ENCODE data around the gene MGAT4A.

The MGAT4A gene

DNA sequence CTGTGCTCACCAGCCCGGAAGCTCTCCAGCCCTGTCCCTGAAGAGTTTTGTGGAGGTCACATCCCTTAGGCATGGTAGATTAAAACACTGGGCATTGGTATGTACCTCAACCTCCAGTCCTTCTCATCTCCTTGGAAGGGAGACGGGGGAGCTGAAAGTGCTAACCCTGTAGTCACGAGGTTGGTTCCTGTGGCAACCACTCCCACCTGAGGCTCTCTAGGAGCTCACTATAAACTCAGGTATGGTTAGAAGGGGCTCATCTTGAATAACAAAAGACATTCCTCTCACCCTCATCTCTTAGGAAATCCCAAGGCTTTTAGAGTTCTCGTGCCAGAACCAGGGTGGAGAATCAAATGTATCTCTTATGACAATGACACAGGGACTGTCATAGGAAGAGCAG lies 43.0 kb upstream of the MGAT4A start:
- H3K36me3 ChIP-seq (ENCODE audit: insufficient read depth, low read length): no peaks in the 10 kb centered on the region
- TF ChIP-seq EZH2 (IDR thresholded peaks at IDR 0.05) (no peak), FOXP2 (optimal IDR thresholded peaks at IDR 0.05; ENCODE audit: control extremely low read depth, extremely low read length, insufficient read depth) (no peak), POLR2AphosphoS5 (IDR thresholded peaks at IDR 0.05; ENCODE audit: borderline replicate concordance, low read depth, low read length) (no peak)
- no peak overlapping the region for H3K9ac ChIP-seq (ENCODE audit: insufficient read length)
- H3K4me3 ChIP-seq: no peak overlapping the region
- no peak for DNase-seq (ENCODE audit: low read depth, low spot score)
- no peaks in the 10 kb centered on the region for H3K9me3 ChIP-seq (ENCODE audit: low read depth, low read length)
- H3K27ac ChIP-seq: no peak overlapping the region

DNA sequence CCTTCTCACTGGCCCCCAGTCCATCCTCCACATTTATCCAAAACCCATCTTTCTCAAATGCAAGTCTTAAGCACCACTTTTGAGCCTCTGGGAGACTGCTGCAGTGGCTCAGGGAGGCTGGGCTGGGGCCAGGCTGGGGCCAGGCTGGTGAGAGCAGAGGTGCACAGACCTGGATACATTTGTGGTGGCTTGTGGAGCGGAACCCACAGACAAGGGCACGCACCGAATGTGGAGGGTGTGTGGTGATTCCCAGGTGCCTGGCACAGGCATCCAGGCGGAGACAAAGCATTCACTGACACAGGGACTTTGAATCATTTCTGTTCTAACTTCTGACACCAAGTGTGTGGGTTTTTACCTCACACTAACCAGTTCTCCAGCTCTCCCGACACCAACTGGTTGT lies 42.2 kb upstream of the MGAT4A start:
- DNase-seq (ENCODE audit: low read depth, low spot score): no peak
- Histone ChIP-seq H3K9me3 (ENCODE audit: low read depth, low read length) (no peaks in the 10 kb centered on the region), H3K27ac (no peak overlapping the region), H3K4me3 (no peak overlapping the region), H3K9ac (ENCODE audit: insufficient read length) (no peak overlapping the region), H3K36me3 (ENCODE audit: insufficient read depth, low read length) (no peaks in the 10 kb centered on the region)
- no peak for TF ChIP-seq EZH2 (IDR thresholded peaks at IDR 0.05)
- TF ChIP-seq POLR2AphosphoS5 (IDR thresholded peaks at IDR 0.05; ENCODE audit: borderline replicate concordance, low read depth, low read length): no peak
- TF ChIP-seq FOXP2 (optimal IDR thresholded peaks at IDR 0.05; ENCODE audit: control extremely low read depth, extremely low read length, insufficient read depth): no peak

DNA sequence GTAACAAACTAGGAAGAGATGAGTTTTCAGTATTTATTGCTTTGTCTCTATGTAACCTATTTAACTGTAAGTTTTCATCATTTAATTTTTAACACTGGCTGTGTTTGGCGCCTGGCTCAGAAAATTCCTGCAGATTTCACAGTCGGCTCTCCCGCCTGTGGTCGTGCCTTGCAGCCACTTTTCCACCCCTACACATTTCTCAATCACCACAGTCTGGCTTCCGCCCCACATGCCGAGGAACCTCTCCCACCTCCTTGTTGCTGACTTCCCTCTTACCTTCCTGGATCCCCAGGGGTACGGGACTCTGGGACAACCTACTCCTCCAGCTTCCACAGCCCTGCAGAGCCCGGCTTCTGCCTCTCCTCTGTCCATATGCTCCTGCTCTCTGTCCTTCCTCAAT lies 41.6 kb upstream of the MGAT4A start:
- Histone ChIP-seq H3K36me3 (ENCODE audit: insufficient read depth, low read length) (no peaks in the 10 kb centered on the region), H3K27ac (no peak overlapping the region), H3K4me3 (no peak overlapping the region), H3K9me3 (ENCODE audit: low read depth, low read length) (no peaks in the 10 kb centered on the region), H3K9ac (ENCODE audit: insufficient read length) (no peak overlapping the region)
- TF ChIP-seq POLR2AphosphoS5 (IDR thresholded peaks at IDR 0.05; ENCODE audit: borderline replicate concordance, low read depth, low read length): no peak
- no peak for TF ChIP-seq FOXP2 (optimal IDR thresholded peaks at IDR 0.05; ENCODE audit: control extremely low read depth, extremely low read length, insufficient read depth)
- TF ChIP-seq EZH2 (IDR thresholded peaks at IDR 0.05): no peak
- DNase-seq (ENCODE audit: low read depth, low spot score): no peak

DNA sequence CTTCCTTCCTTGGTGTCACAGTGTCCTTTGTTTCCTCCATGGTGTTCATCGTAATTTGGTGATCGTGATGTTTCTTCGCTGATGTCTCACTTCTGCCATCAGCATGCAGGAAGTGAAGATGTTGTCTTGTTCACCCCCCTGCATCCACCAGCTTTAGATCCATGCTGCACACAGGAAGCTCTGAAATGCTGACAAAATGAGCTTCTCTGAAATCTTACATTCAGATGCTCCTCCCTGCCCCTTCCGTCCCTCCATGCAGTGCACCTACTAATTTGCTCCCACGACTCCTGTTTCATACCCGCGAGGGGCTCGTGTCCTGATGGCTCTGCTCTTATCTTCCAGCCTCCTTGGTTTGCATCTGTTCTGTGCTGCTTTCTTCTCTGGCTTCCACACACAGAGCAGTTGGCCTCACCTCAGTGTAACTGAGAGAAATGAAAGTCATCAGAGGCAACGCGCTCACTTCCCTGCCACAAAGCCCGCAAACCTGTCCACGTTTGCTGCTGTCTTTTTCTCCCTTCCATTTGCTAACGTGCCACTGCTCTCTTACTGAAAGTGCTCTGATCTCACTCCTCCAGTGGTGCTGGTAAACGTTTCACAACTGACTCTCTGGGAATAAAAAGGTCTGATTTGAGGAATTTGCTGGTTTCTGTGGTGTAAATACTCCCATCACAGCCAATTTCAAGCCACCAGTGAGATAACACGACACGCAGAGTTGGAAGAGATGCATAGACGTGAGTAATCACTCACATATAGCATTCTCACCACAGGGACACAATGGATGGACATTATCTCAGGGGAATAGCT lies 41.0 kb upstream of the MGAT4A start:
- Histone ChIP-seq H3K27ac (no peak overlapping the region; the same call in 1 of the 2 replicates), H3K4me3 (no peak overlapping the region), H3K9ac (ENCODE audit: insufficient read length) (no peak overlapping the region), H3K36me3 (ENCODE audit: insufficient read depth, low read length) (no peaks in the 10 kb centered on the region), H3K9me3 (ENCODE audit: low read depth, low read length) (no peaks in the 10 kb centered on the region)
- TF ChIP-seq FOXP2 (optimal IDR thresholded peaks at IDR 0.05; ENCODE audit: control extremely low read depth, extremely low read length, insufficient read depth) (no peak), POLR2AphosphoS5 (IDR thresholded peaks at IDR 0.05; ENCODE audit: borderline replicate concordance, low read depth, low read length) (no peak), EZH2 (IDR thresholded peaks at IDR 0.05) (no peak)
- no peak for DNase-seq (ENCODE audit: low read depth, low spot score)

DNA sequence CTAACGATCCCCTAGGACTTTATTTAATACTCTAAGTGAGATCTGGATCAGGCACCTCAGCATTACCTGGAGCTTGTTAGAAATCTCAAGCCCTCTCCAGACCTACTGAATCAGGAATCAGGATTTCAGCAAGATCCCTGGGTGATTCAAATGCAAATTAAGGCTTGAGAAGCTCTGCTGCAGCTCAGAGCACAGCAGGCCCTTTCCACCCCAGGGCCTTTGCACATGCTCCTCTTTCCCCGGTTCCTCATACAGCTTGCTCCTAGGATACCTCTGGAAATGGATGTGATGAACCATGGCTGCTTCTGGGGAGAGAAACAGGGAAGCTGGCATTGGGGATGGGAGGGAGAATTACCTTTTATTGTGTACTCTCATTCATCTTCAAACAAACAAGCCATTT lies 40.3 kb upstream of the MGAT4A start:
- TF ChIP-seq EZH2 (IDR thresholded peaks at IDR 0.05) (no peak), POLR2AphosphoS5 (IDR thresholded peaks at IDR 0.05; ENCODE audit: borderline replicate concordance, low read depth, low read length) (no peak), FOXP2 (optimal IDR thresholded peaks at IDR 0.05; ENCODE audit: control extremely low read depth, extremely low read length, insufficient read depth) (no peak)
- Histone ChIP-seq H3K9me3 (ENCODE audit: low read depth, low read length) (no peaks in the 10 kb centered on the region), H3K9ac (ENCODE audit: insufficient read length) (no peak overlapping the region), H3K27ac (no peak overlapping the region), H3K4me3 (no peak overlapping the region), H3K36me3 (ENCODE audit: insufficient read depth, low read length) (no peaks in the 10 kb centered on the region)
- DNase-seq (ENCODE audit: low read depth, low spot score): no peak

DNA sequence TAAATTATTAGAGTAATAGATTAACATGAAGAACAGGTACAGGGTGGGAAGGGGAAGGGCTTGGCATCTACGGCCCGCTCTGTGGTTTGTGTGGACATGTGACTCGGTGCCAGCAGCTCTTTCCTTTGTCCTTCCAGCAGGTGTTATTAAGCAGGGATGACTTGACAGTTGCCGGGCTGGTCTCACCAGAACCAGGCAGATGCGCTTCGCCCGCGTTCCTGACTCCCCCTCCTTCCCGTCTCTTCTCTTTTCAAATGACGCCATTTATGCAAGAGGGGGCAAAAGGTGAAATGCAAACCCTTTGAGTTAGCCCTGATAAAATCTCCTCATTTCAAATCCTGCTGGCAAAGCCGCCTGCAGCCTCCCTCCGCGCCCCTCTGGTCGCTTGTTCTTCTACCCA lies 38.9 kb upstream of the MGAT4A start:
- Histone ChIP-seq H3K4me3 (no peak overlapping the region), H3K27ac (no peak overlapping the region), H3K9ac (ENCODE audit: insufficient read length) (no peak overlapping the region), H3K9me3 (ENCODE audit: low read depth, low read length) (no peaks in the 10 kb centered on the region), H3K36me3 (ENCODE audit: insufficient read depth, low read length) (no peaks in the 10 kb centered on the region)
- no peak for TF ChIP-seq POLR2AphosphoS5 (IDR thresholded peaks at IDR 0.05; ENCODE audit: borderline replicate concordance, low read depth, low read length)
- no peak for TF ChIP-seq EZH2 (IDR thresholded peaks at IDR 0.05)
- TF ChIP-seq FOXP2 (optimal IDR thresholded peaks at IDR 0.05; ENCODE audit: control extremely low read depth, extremely low read length, insufficient read depth): no peak
- no peak for DNase-seq (ENCODE audit: low read depth, low spot score)

DNA sequence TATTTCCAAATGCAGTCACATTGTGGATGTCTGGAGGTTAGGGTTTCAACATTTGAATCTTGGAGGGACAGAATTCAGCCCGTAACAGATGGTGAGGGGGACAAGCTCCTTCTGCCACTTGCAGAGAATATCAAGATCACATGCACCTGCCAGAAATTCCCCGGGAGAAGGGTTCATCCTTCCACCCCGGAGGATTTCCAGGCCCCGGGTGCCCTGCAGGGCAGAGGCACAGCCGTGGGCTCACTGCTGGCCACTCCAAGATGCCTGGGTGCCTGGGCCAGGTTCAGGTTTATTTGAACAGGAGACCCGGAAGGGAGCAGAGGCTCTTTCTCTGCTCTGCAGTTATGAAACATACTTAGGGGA lies 38.2 kb upstream of the MGAT4A start:
- H3K9me3 ChIP-seq (ENCODE audit: low read depth, low read length): no peaks in the 10 kb centered on the region
- no peaks in the 10 kb centered on the region for H3K36me3 ChIP-seq (ENCODE audit: insufficient read depth, low read length)
- DNase-seq (ENCODE audit: low read depth, low spot score): no peak
- TF ChIP-seq EZH2 (IDR thresholded peaks at IDR 0.05) (no peak), FOXP2 (optimal IDR thresholded peaks at IDR 0.05; ENCODE audit: control extremely low read depth, extremely low read length, insufficient read depth) (no peak), POLR2AphosphoS5 (IDR thresholded peaks at IDR 0.05; ENCODE audit: borderline replicate concordance, low read depth, low read length) (no peak)
- H3K27ac ChIP-seq: no peak overlapping the region
- no peak overlapping the region for H3K9ac ChIP-seq (ENCODE audit: insufficient read length)
- H3K4me3 ChIP-seq: no peak overlapping the region

DNA sequence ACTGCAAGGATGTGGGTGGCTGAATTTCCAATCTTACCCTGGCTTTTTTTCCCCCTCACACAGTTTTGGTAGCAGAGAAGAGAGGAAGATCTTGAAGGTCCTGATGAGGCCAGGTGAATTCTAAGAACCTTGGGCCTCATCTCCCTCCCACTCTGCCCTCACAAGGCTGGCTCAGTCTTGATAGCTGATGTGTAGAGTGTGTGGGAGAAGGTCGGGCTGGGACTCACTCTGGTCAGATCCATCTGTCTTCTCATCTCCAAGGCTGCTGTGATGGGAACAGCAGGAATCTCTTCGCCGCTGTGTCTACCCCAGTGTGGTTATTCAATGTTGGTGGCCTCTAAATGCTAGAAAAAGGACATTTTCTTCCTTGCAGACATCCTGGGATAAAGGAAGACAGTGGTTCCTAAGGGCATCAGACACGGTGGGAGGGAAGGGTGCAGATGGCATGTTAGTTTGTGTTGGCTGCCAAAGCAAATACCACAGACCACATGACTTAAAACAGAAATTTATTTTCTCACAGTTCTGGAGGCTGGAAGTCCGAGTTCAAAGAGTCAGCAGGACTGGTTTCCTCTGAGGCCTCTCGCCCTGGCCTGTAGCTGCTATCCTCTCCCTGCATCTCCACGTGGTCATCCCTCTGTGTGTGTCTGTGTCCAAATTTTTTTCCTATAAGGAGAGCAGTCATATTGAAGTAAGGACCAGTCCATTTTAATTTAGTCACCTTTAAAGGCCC lies 37.6 kb upstream of the MGAT4A start:
- DNase-seq (ENCODE audit: low read depth, low spot score): no peak
- no peak for TF ChIP-seq FOXP2 (optimal IDR thresholded peaks at IDR 0.05; ENCODE audit: control extremely low read depth, extremely low read length, insufficient read depth)
- TF ChIP-seq POLR2AphosphoS5 (IDR thresholded peaks at IDR 0.05; ENCODE audit: borderline replicate concordance, low read depth, low read length): no peak
- no peak for TF ChIP-seq EZH2 (IDR thresholded peaks at IDR 0.05)
- Histone ChIP-seq H3K27ac (no peak overlapping the region), H3K4me3 (no peak overlapping the region), H3K9ac (ENCODE audit: insufficient read length) (no peak overlapping the region), H3K9me3 (ENCODE audit: low read depth, low read length) (no peaks in the 10 kb centered on the region), H3K36me3 (ENCODE audit: insufficient read depth, low read length) (no peaks in the 10 kb centered on the region)
